H1 (cell line): ENCODE data around the gene TMEM232. TPM values are rescaled to one million over a fixed set of nuclear protein-coding genes. Genes with fewer than 3 reads are reported as not detected.

ENCODE experiments used
- CTCF ChIA-PET: fragments of 300-600 bp; sonication (Branson Sonifier 250); formaldehyde crosslinking; loops from one replicate; lab custom pipeline; 2021; ENCODE audit not compliant: partially characterized antibody; lab: Charles Lee
- POLR2A ChIA-PET: fragments of 300-600 bp; sonication (Branson Sonifier 250); formaldehyde crosslinking; loops from one replicate; lab custom pipeline; 2021; ENCODE audit warnings: inconsistent platforms; ENCODE audit not compliant: partially characterized antibody; lab: Charles Lee
- DNase-seq, 2 experiments: peaks; one replicate each; pipeline versions ENCODE4 v3.0.0 to v3.0.0-alpha.2; 2010 to 2022; ENCODE audit warnings: low spot score in 2 of 2, low read depth in 1 of 2, mixed read lengths in 1 of 2
- FAIRE-seq: peaks from 2 replicates; lab custom pipeline; 2011; peaks lifted over from hg19 to GRCh38; lab: Jason Lieb, UNC
- H2AFZ ChIP-seq: 2 replicates; pipeline ENCODE4 v1.8.1; 2012; ENCODE audit warnings: low read length, inconsistent platforms
- H2AK5ac ChIP-seq: 2 replicates; pipeline ENCODE4 v1.6.1; 2013; ENCODE audit warnings: low read depth, low read length
- H2BK120ac ChIP-seq: replicated peaks from 2 replicates; pipeline ENCODE3; 2013; ENCODE audit warnings: low read depth, low read length, inconsistent platforms
- H2BK12ac ChIP-seq: 2 replicates; pipeline ENCODE4 v1.6.1; 2013; ENCODE audit warnings: low read depth, low read length
- H2BK15ac ChIP-seq: 2 replicates; pipeline ENCODE4 v1.6.1; 2013; ENCODE audit warnings: low read length
- H2BK20ac ChIP-seq: 2 replicates; pipeline ENCODE4 v1.6.1; 2013; ENCODE audit warnings: low read length
- H2BK5ac ChIP-seq: 2 replicates; pipeline ENCODE4 v1.6.1; 2013; ENCODE audit warnings: low read depth, low read length
- H3K14ac ChIP-seq: 2 replicates; pipeline ENCODE4 v1.6.1; 2013; ENCODE audit warnings: inconsistent platforms; ENCODE audit not compliant: insufficient read length
- H3K18ac ChIP-seq: 2 replicates; pipeline ENCODE4 v1.6.1; 2013; ENCODE audit warnings: low read length; ENCODE audit errors: extremely low read depth
- H3K23ac ChIP-seq: 2 replicates; pipeline ENCODE4 v1.6.1; 2013; ENCODE audit warnings: inconsistent platforms; ENCODE audit not compliant: insufficient read length
- H3K23me2 ChIP-seq: 2 replicates; pipeline ENCODE4 v1.6.1; 2013; ENCODE audit warnings: low read depth, low read length
- H3K27ac ChIP-seq: 2 replicates; pipeline ENCODE4 v1.6.1; 2011; ENCODE audit warnings: low read depth, low read length, inconsistent platforms
- H3K27me3 ChIP-seq, 4 experiments: replicated peaks in 1 of 4; 1 replicate in 1 of 4; 2 replicates in 3 of 4; pipeline versions ENCODE4 v1.6.1 to v1.8.1; 2011 to 2013; ENCODE audit warnings: low read length in 3 of 4, mild to moderate bottlenecking in 3 of 4, inconsistent platforms in 2 of 4, mixed read lengths in 2 of 4, moderate library complexity in 1 of 4; ENCODE audit not compliant: control insufficient read depth in 3 of 4, insufficient read depth in 3 of 4; ENCODE audit errors: extremely low read depth in 1 of 4
- H3K36me3 ChIP-seq, 4 experiments: 2 replicates each; pipeline versions ENCODE4 v1.6.1 to v1.8.1; 2011 to 2013; ENCODE audit warnings: mild to moderate bottlenecking in 4 of 4, low read length in 3 of 4, moderate library complexity in 2 of 4, control low read depth in 1 of 4, inconsistent platforms in 1 of 4; ENCODE audit not compliant: insufficient read depth in 4 of 4, control insufficient read depth in 2 of 4
- H3K4ac ChIP-seq: replicated peaks from 2 replicates; pipeline ENCODE3; 2013; ENCODE audit warnings: low read length, low read depth, mixed read lengths, inconsistent platforms; ENCODE audit not compliant: insufficient read length
- H3K4me1 ChIP-seq, 4 experiments: replicated peaks in 1 of 4; 1 replicate in 1 of 4; 2 replicates in 3 of 4; pipeline versions ENCODE4 v1.6.1 to v1.8.1; 2011 to 2013; ENCODE audit warnings: low read length in 3 of 4, inconsistent platforms in 2 of 4, mixed read lengths in 1 of 4; ENCODE audit not compliant: insufficient read depth in 4 of 4, control insufficient read depth in 3 of 4
- H3K4me2 ChIP-seq, 2 experiments: 2 replicates each; pipeline versions ENCODE4 v1.6.1 to v1.8.1; 2011 to 2013; ENCODE audit warnings: low read depth in 2 of 2, low read length in 2 of 2, control low read depth in 1 of 2, inconsistent platforms in 1 of 2, mild to moderate bottlenecking in 1 of 2; ENCODE audit not compliant: insufficient read depth in 1 of 2
- H3K4me3 ChIP-seq, 4 experiments: fragments of 200-600, 300-600 bp in 1 of 4; sonication (generic), shearing (Covaris generic), sonication (Bioruptor Twin) in 1 of 4; 2 replicates each; pipeline versions ENCODE4 v1.5.1 to v1.8.1; 2011 to 2016; ENCODE audit warnings: low read length in 4 of 4, low read depth in 3 of 4, control low read depth in 2 of 4, inconsistent platforms in 2 of 4, mild to moderate bottlenecking in 2 of 4, mixed read lengths in 1 of 4, moderate library complexity in 1 of 4; ENCODE audit not compliant: insufficient read depth in 2 of 4; ENCODE audit errors: extremely low read depth in 1 of 4
- H3K56ac ChIP-seq: replicated peaks from 2 replicates; pipeline ENCODE3; 2013; ENCODE audit warnings: low read depth, mild to moderate bottlenecking, mixed read lengths, low read length, inconsistent platforms; ENCODE audit not compliant: insufficient read length
- H3K79me1 ChIP-seq: 2 replicates; pipeline ENCODE4 v1.6.1; 2013; ENCODE audit warnings: low read depth, low read length, control low read depth
- H3K79me2 ChIP-seq, 2 experiments: 2 replicates each; pipeline versions ENCODE4 v1.6.1 to v1.8.1; 2012 to 2013; ENCODE audit warnings: low read length in 2 of 2, mild to moderate bottlenecking in 2 of 2, inconsistent platforms in 1 of 2; ENCODE audit not compliant: insufficient read depth in 2 of 2, control insufficient read depth in 1 of 2
- H3K9ac ChIP-seq, 4 experiments: replicated peaks in 1 of 4; 1 replicate in 1 of 4; 2 replicates in 3 of 4; pipeline versions ENCODE4 v1.6.1 to v1.8.1; 2011 to 2013; ENCODE audit warnings: low read depth in 3 of 4, low read length in 3 of 4, control low read depth in 2 of 4, mild to moderate bottlenecking in 2 of 4, moderate library complexity in 2 of 4, inconsistent platforms in 1 of 4; ENCODE audit errors: extremely low read depth in 1 of 4
- H3K9me3 ChIP-seq, 2 experiments: 2 replicates each; pipeline versions ENCODE4 v1.6.1 to v1.8.1; 2012 to 2013; ENCODE audit warnings: mild to moderate bottlenecking in 2 of 2, moderate library complexity in 2 of 2, control low read depth in 1 of 2, inconsistent platforms in 1 of 2, low read depth in 1 of 2, low read length in 1 of 2, mixed read lengths in 1 of 2; ENCODE audit not compliant: insufficient read depth in 2 of 2
- H4K20me1 ChIP-seq, 2 experiments: replicated peaks in 1 of 2; 2 replicates each; pipeline versions ENCODE3 to v1.8.1; 2011 to 2013; ENCODE audit warnings: inconsistent platforms in 2 of 2, low read length in 2 of 2, mild to moderate bottlenecking in 1 of 2; ENCODE audit not compliant: insufficient read depth in 2 of 2, control insufficient read depth in 1 of 2
- H4K5ac ChIP-seq: 2 replicates; pipeline ENCODE4 v1.6.1; 2013; ENCODE audit warnings: low read length, low read depth, mixed read lengths, inconsistent platforms; ENCODE audit not compliant: insufficient read length
- H4K8ac ChIP-seq: 2 replicates; pipeline ENCODE4 v1.8.0; 2013; ENCODE audit warnings: mild to moderate bottlenecking, moderate library complexity, low read length, inconsistent platforms; ENCODE audit not compliant: insufficient read depth; ENCODE audit errors: extremely low read depth
- H4K91ac ChIP-seq: replicated peaks from 2 replicates; pipeline ENCODE3; 2013; ENCODE audit warnings: low read length, mixed read lengths, inconsistent platforms; ENCODE audit not compliant: insufficient read length
- BCL11A ChIP-seq, 2 experiments: IDR thresholded peaks; one replicate each; pipeline ENCODE4 v1.6.1; 2011; ENCODE audit warnings: low read depth in 2 of 2, low read length in 2 of 2, mild to moderate bottlenecking in 2 of 2
- CBX5 ChIP-seq: fragments of 300-800, 300-1000 bp; sonication (generic); IDR thresholded peaks from 2 replicates; pipeline ENCODE4 v1.7.1; 2016; ENCODE audit warnings: antibody characterized with exemption, low read length, low read depth
- CBX8 ChIP-seq: fragments of 300-800, 300-1000 bp; sonication (generic); IDR thresholded peaks from 2 replicates; pipeline ENCODE4 v1.7.1; 2016; ENCODE audit warnings: low read depth, low read length, borderline replicate concordance
- CTCF ChIP-seq, 3 experiments: IDR thresholded peaks; 1 replicate in 2 of 3; 2 replicates in 1 of 3; pipeline versions ENCODE4 v1.5.1 to v1.6.1; 2011; ENCODE audit warnings: low read length in 3 of 3, mild to moderate bottlenecking in 3 of 3, inconsistent platforms in 2 of 3, low read depth in 1 of 3, moderate library complexity in 1 of 3; ENCODE audit not compliant: insufficient read depth in 1 of 3; ENCODE audit errors: control extremely low read depth in 1 of 3
- RAD21 ChIP-seq, 2 experiments: IDR thresholded peaks in 1 of 2; conservative IDR thresholded peaks in 1 of 2; 2 replicates each; pipeline ENCODE4 v1.6.1; 2011; ENCODE audit warnings: low read depth in 2 of 2, low read length in 2 of 2, improper control_type of control experiment in 1 of 2, inconsistent platforms in 1 of 2, mild to moderate bottlenecking in 1 of 2, moderate library complexity in 1 of 2
- RFX5 ChIP-seq: IDR thresholded peaks from 2 replicates; pipeline ENCODE4 v1.6.1; 2011; ENCODE audit warnings: low read depth, low read length, improper control_type of control experiment, borderline replicate concordance
- SIX5 ChIP-seq: IDR thresholded peaks from 2 replicates; pipeline ENCODE4 v1.6.1; 2011; ENCODE audit warnings: mild to moderate bottlenecking, low read depth, low read length
- SP1 ChIP-seq: IDR thresholded peaks from 2 replicates; pipeline ENCODE4 v1.6.1; 2011; ENCODE audit warnings: low read depth, low read length
- WGBS, 2 experiments: shearing (Covaris generic) in 1 of 2; methylation state at CpG; one replicate each; pipeline versions ENCODE4 v1.1.6 to v1.1.7; 2013 to 2015; ENCODE audit warnings: low lambda C conversion rate in 2 of 2, mixed read lengths in 2 of 2, inconsistent platforms in 1 of 2, low coverage in 1 of 2, missing lambda C conversion rate in 1 of 2; ENCODE audit not compliant: insufficient replicate concordance in 2 of 2, insufficient coverage in 1 of 2, insufficient read length in 1 of 2; ENCODE audit errors: extremely low coverage in 1 of 2, missing lambda C conversion rate in 1 of 2; 5-methylcytosine and 5-hydroxymethylcytosine counted together
- polyA plus RNA-seq, 7 experiments: library from polyadenylated mRNA; depleted of rRNA in 3 of 7; stranded (reverse) in 5 of 7; unstranded in 2 of 7; fragments of >200 nt in 5 of 7; fragments of 200-250 nt in 2 of 7; gene quantifications; 1 replicate in 5 of 7; 2 replicates in 1 of 7; 4 replicates in 1 of 7; pipeline versions ENCODE4 v1.2.1 to v1.2.3, GENCODE V29; 2011 to 2013; ENCODE audit warnings: missing spikeins in 2 of 7, mixed read lengths in 2 of 7
- total RNA-seq: library from RNA; stranded (reverse); fragmentation: NEBNext Ultra II Directional; extraction: Animal tissue kit (Norgen Biotek cat#: 25700); gene quantifications from 2 replicates; pipeline ENCODE4 v1.2.1, GENCODE V29; 2021

The TMEM232 gene
- total and polyA plus RNA-seq, 2 of the 8 experiments (the other 6 are each of a cell fraction or from before 2014, with no cell fraction given): 0.38 to 1.3 TPM

DNA sequence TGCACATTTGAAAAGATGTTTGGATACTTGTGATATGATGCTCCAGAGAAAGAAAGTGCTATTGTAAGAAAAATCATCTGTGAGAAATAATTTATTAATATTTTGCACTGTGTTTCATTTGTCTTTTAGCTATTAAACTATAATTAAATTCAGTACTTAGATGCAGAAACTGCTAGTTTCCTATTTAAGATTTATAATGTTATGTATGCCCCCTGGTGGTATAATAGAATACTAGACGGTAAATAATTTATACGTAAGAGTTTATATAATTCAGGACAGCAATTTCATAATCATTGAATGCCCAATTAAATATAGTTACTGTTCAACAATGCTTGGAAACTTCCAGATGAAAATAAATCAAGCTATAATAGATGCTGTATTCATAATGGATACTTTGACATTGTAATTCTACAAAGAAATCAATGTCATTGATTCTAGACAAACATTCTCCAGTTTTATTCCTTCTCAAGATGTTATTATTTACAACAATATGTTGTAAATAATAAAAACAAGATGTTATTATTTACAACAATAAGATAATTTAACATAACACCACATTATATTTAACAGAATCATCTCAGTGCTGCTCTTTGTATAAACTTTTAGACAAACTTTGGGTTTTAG is 101.0 kb downstream of the TMEM232 start:
- no peak for FAIRE-seq
- Histone ChIP-seq H3K9ac (peak overlapping the region in 1 of 4 experiments; percentile 34; a peak in 1 of 7 replicates), H3K79me2 (no peaks in the 10 kb centered on the region), H3K4me1 (no peaks in the 10 kb centered on the region), H2BK120ac (no peak overlapping the region), H2BK20ac (no peak overlapping the region), H4K91ac (no peak overlapping the region), H3K27me3 (no peaks in the 10 kb centered on the region), H4K20me1 (no peaks in the 10 kb centered on the region), H3K23ac (no peak overlapping the region)
- TF ChIP-seq CBX5 (no peak), CBX8 (no peak), SP1 (no peak), RAD21 (IDR thresholded peaks at IDR 0.05 in 1 of 2, conservative IDR thresholded peaks at IDR 0.05 in 1 of 2; ENCODE audit: low read depth in 2 of 2, low read length in 2 of 2) (peak in 1 of 2 experiments; percentile 35; a peak in 3 of 4 replicates), BCL11A (IDR thresholded peaks at IDR 0.05; ENCODE audit: low read depth in 2 of 2, low read length in 2 of 2) (no peak), RFX5 (no peak), CTCF (IDR thresholded peaks at IDR 0.05; ENCODE audit: control extremely low read depth in 1 of 3, insufficient read depth in 1 of 3, low read depth in 1 of 3, low read length in 3 of 3) (peak in 1 of 3 experiments; percentile 6; a peak in 2 of 4 replicates), SIX5 (no peak)
- TF ChIP-seq, all 59 proteins: peak for 2
- POLR2A ChIA-PET: no interaction called here
- Histone ChIP-seq H3K18ac (no peak overlapping the region), H3K27ac (no peak overlapping the region), H2BK12ac (no peak overlapping the region), H3K4ac (no peak overlapping the region), H3K23me2 (no peaks in the 10 kb centered on the region; the same call in 1 of the 2 replicates), H3K56ac (no peak overlapping the region), H3K14ac (no peak overlapping the region), H3K4me3 (no peak overlapping the region), H3K36me3 (no peaks in the 10 kb centered on the region), H3K4me2 (no peak overlapping the region), H4K5ac (no peak overlapping the region), H2BK5ac (no peak overlapping the region), H2AK5ac (no peak overlapping the region), H2BK15ac (no peak overlapping the region), H3K9me3 (no peaks in the 10 kb centered on the region), H4K8ac (no peak overlapping the region), H3K79me1 (no peaks in the 10 kb centered on the region), H2AFZ (no peak overlapping the region)
- CTCF ChIA-PET: interaction anchor here (0.7 to 3.5 kb wide), 18 partner anchors 12 to 375 kb away, joined by 3 to 28 read pairs (median 4); no protein-coding TSS in a partner anchor
- 26% methylated on average over 2 of the region's 2 CpGs; no CpG with 5 or more reads in 1 of the 2 experiments for WGBS, 2 experiments
- DNase-seq: no peak
